Measurements from ENCODE around the gene FBLIM1.
"Not testable (repeated sequence)": the region's sequence is repeated elsewhere in the genome, so short reads cannot be mapped to it uniquely, and the experiment has no call there.

FBLIM1 gene

DNA sequence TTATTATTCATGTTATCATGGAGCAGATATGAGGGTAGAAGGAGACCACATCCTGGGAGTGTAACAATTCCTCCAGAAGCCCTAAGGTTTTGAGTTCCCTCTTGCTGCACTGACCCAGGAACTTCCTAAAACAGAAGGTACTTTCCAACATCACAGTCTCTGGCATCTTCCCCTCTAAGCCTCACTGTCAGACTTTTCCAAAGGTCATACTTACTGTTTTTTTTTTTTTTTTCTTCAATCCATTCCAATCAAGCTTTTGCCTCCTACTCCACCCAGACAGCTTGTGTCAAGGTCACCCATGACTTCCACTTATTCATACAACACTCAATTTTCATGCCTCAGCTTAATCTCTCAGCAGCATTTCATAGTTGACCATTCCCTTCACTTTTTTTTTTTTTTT is 67.2 kb downstream of the FBLIM1 start:
- DNase-seq: no peak

DNA sequence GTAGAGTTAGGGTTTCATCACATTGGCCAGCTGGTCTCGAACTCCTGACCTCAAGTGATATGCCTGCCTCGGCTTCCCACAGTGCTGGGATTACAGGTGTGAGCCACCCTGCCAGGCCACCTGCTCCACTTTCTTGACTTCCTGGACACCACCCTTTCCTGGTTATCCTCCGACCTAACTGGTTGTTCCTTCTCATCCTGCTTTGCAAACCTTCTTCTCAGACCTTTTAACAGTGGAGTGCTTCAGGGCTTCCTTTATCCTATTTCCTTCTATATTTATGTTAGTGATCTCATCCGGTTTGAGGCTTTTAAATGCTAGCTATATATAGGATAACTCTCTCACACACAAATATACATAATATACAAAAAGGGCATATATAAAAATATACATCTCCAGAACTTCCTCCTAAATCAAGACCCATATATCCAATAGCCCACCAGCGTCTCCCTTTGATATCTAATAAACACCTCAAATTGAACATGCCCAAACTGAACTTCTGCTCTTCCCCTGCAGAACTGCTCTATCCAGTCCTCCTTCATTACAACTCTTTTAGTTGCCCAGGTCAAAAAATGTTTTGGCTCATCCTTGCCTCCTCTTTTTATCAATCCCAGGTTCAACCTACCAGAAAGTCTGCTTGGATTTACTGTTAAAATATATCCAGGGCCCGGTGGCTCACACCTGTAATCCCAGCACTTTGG is 68.4 kb downstream of the FBLIM1 start:
- no peak for DNase-seq

- not testable (repeated sequence) for DNase-seq
These were observed 69.0 kb downstream of the FBLIM1 start for GRCh38 chr1:15827567-15827966.

- DNase-seq: not testable (repeated sequence)
These were observed 70.3 kb downstream of the FBLIM1 start for GRCh38 chr1:15828931-15829330.

DNA sequence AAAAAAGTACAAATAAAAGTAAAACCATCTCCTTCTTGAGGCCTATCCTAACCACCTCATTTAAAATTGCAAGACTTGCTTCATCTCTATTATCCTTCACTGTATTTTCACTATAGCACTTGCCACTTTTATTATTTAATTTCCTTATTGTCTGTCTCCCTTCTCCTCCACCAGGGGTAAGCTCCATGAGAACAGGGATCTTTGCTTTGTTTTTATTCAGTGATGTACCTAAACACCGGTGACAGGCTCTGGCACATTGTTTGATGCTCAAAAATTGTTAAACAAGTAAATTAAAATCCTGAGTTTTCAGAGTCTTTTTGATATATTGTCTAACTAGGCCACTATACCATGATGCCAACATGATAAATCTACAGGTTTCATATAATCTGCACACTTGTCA is 71.7 kb downstream of the FBLIM1 start:
- no peak for DNase-seq

- no peak for DNase-seq
These were observed 74.6 kb downstream of the FBLIM1 start for GRCh38 chr1:15833069-15833679.

- DNase-seq: no peak
These were observed 75.3 kb downstream of the FBLIM1 start for GRCh38 chr1:15833842-15834405.

DNA sequence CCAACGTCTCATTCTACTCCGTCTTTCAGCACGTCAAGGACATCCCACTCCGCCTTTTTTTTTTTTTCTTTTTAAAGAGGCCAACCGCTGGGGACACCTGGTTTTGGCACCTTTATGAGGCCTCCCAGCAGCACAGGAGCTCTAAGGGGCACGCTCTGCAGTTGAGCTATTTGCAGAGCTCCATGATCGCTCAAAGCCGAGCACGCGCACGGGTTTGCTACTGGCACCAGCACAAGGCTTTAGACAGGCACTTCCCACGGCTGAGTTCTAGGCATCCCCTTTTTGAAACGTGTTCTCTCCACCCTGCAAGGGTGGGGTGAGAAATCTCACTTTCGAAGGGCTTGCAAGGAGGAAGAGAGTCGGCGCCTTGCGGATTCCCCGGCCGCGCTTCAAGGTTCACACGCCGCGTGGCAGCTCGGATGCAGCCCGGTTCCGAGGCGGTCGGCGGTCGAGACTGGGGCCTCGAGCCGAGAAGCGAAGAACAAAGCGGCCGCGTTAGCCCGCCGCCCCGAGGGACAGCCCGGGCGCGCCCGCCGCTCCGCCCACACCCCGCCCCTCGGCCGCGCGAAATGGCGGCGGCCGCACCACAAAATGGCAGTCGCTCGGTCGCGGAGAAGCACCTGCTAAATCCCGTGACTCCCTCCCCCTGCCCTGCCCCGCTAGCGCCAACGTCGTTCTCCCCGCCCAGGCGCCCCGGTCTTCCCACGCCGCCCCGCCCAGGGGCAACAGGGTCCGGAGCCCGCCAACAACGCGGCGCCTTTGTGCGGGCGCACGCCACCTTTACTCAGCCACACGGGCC is 76.0 kb downstream of the FBLIM1 start:
- peak; percentile 93 for DNase-seq

DNA sequence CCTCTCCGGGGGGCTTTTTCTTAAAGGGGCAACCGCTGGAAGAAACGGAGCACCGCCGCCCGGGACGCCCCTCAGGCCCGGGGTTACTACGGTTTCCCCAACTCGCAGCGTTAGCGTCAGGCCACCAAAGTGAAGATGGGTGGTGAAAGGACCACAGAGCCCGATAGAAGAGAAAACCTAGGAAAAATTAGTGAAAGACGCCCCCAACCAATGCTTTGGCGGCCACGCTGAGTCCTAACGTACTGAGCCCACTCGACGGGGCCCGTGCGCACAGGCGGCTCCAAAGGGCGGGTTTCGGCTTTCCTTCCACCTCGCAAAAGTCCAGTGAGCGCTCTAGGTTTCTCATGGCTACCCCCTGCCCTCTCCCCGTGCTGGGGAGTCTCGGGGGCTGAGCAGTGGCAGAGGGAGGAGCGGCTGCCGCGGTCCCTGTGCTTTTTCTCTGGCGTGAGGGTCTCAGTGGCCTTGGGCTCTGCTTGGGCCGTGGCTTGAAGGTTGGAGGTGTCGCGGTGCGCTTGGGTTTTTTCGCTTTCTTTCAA is 76.7 kb downstream of the FBLIM1 start:
- DNase-seq: peak; percentile 60

- DNase-seq: peak; percentile 100
These were observed 77.3 kb downstream of the FBLIM1 start for GRCh38 chr1:15835741-15836510.
